Measurements from ENCODE around the gene MPHOSPH9.

DNA sequence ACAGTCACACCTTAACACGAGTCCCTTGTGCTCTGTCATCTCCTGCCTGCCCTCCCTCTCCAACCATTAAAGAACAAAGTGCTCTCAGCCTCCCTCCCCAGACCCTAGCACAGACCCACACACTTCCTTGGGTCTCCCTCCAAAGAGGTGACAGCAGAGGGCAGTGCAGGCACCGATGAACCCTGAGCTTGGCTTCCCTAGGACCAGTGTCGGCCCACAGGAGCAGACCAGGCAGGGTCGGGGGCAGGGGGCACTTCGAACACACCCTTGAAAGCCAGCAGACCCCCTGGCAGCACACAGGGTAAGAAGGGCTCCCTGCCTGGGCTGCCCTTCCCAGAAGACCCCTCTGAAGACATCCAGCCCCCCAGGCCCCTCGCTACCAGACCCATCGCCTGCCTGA lies 31.7 kb upstream of the MPHOSPH9 start:
- TF ChIP-seq CTCF (IDR thresholded peaks at IDR 0.05; ENCODE audit: extremely low read depth in 1 of 2, insufficient read depth in 1 of 2, low read depth in 1 of 2, low read length in 2 of 2) (peak in 1 of 2 donors; percentile 14), JUN (IDR thresholded peaks at IDR 0.05; ENCODE audit: borderline replicate concordance, insufficient read depth, insufficient read length, low read depth) (no peak), POLR2A (IDR thresholded peaks at IDR 0.05; ENCODE audit: low read depth, low read length) (no peak), POLR2AphosphoS5 (IDR thresholded peaks at IDR 0.05; ENCODE audit: insufficient read depth, low read depth, low read length) (no peak), FOS (IDR thresholded peaks at IDR 0.05; ENCODE audit: borderline replicate concordance, insufficient read depth, low read length) (no peak)
- TF ChIP-seq, protein P1, sequence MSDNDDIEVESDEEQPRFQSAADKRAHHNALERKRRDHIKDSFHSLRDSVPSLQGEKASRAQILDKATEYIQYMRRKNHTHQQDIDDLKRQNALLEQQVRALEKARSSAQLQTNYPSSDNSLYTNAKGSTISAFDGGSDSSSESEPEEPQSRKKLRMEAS (IDR thresholded peaks at IDR 0.05; ENCODE audit: insufficient read depth, insufficient read length) = no peak
